ENCODE measurements around the gene ZBP1. TPM values are rescaled to one million over a fixed set of nuclear protein-coding genes. Genes with fewer than 3 reads are reported as not detected.
A peak's percentile ranks its signal among the peaks of the same experiment; 100 is the strongest.

The ZBP1 gene
- total RNA-seq, 1 experiment from 2014 or later = 2.9 TPM

GRCh38 chr20:57613481-57613921 lies 6.7 kb downstream of the ZBP1 start:
- Histone ChIP-seq H3K79me2 (ENCODE audit: low read length) (no peaks in the 10 kb centered on the region), H3K4me1 (ENCODE audit: low read length) (peaks cover 21% of the 10 kb centered on the region), H3K36me3 (ENCODE audit: insufficient read depth, low read length) (no peaks in the 10 kb centered on the region), H3K27me3 (ENCODE audit: low read length) (no peaks in the 10 kb centered on the region; the same call in 1 of the 2 replicates), H3K9me3 (ENCODE audit: low read length) (no peaks in the 10 kb centered on the region), H3K27ac (ENCODE audit: low read length) (no peak overlapping the region), H3K4me3 (ENCODE audit: low read length) (peak overlapping the region; percentile 9; the same call in 1 of the 2 replicates), H3K4me2 (ENCODE audit: low read depth, low read length, poor library complexity, severe bottlenecking) (peak overlapping the region; percentile 38), H3K9me2 (replicated peaks; ENCODE audit: insufficient read depth, low read length) (no peaks in the 10 kb centered on the region), H2AFZ (ENCODE audit: low read length) (no peak overlapping the region), H4K20me1 (ENCODE audit: insufficient read depth, low read depth, low read length) (no peaks in the 10 kb centered on the region), H3K9ac (ENCODE audit: low read length) (no peak overlapping the region)
- DNase-seq = no peak

GRCh38 chr20:57612916-57613315 lies 7.3 kb downstream of the ZBP1 start:
- H4K20me1 ChIP-seq (ENCODE audit: insufficient read depth, low read depth, low read length) = no peaks in the 10 kb centered on the region
- H3K36me3 ChIP-seq (ENCODE audit: insufficient read depth, low read length) = no peaks in the 10 kb centered on the region
- no peaks in the 10 kb centered on the region for H3K27me3 ChIP-seq (ENCODE audit: low read length)
- no peaks in the 10 kb centered on the region for H3K9me2 ChIP-seq (replicated peaks; ENCODE audit: insufficient read depth, low read length)
- DNase-seq = no peak
- H3K4me3 ChIP-seq (ENCODE audit: low read length) = no peak overlapping the region
- no peaks in the 10 kb centered on the region for H3K79me2 ChIP-seq (ENCODE audit: low read length)
- H3K4me1 ChIP-seq (ENCODE audit: low read length) = peaks cover 16% of the 10 kb centered on the region
- H3K27ac ChIP-seq (ENCODE audit: low read length) = no peak overlapping the region
- H3K9me3 ChIP-seq (ENCODE audit: low read length) = no peaks in the 10 kb centered on the region
- H2AFZ ChIP-seq (ENCODE audit: low read length) = no peak overlapping the region
- H3K4me2 ChIP-seq (ENCODE audit: low read depth, low read length, poor library complexity, severe bottlenecking) = no peak overlapping the region
- H3K9ac ChIP-seq (ENCODE audit: low read length) = no peak overlapping the region

- Histone ChIP-seq H3K4me1 (ENCODE audit: low read length) (peaks cover 17% of the 10 kb centered on the region), H3K79me2 (ENCODE audit: low read length) (no peaks in the 10 kb centered on the region), H3K9ac (ENCODE audit: low read length) (no peak overlapping the region), H3K9me3 (ENCODE audit: low read length) (no peaks in the 10 kb centered on the region), H3K27ac (ENCODE audit: low read length) (no peak overlapping the region), H4K20me1 (ENCODE audit: insufficient read depth, low read depth, low read length) (no peaks in the 10 kb centered on the region), H3K27me3 (ENCODE audit: low read length) (no peaks in the 10 kb centered on the region), H2AFZ (ENCODE audit: low read length) (no peak overlapping the region), H3K4me3 (ENCODE audit: low read length) (no peak overlapping the region), H3K4me2 (ENCODE audit: low read depth, low read length, poor library complexity, severe bottlenecking) (no peak overlapping the region), H3K36me3 (ENCODE audit: insufficient read depth, low read length) (no peaks in the 10 kb centered on the region), H3K9me2 (replicated peaks; ENCODE audit: insufficient read depth, low read length) (no peaks in the 10 kb centered on the region)
- DNase-seq = no peak
These were observed 7.8 kb downstream of the ZBP1 start for GRCh38 chr20:57612436-57612835.

GRCh38 chr20:57611586-57612311 lies 8.5 kb downstream of the ZBP1 start:
- H3K9ac ChIP-seq (ENCODE audit: low read length) = no peak overlapping the region
- no peaks in the 10 kb centered on the region for H4K20me1 ChIP-seq (ENCODE audit: insufficient read depth, low read depth, low read length)
- DNase-seq = no peak
- no peaks in the 10 kb centered on the region for H3K36me3 ChIP-seq (ENCODE audit: insufficient read depth, low read length)
- no peak overlapping the region for H3K4me2 ChIP-seq (ENCODE audit: low read depth, low read length, poor library complexity, severe bottlenecking)
- H3K9me2 ChIP-seq (replicated peaks; ENCODE audit: insufficient read depth, low read length) = no peaks in the 10 kb centered on the region
- no peak overlapping the region for H3K4me3 ChIP-seq (ENCODE audit: low read length)
- H3K27ac ChIP-seq (ENCODE audit: low read length) = no peak overlapping the region
- H2AFZ ChIP-seq (ENCODE audit: low read length) = no peak overlapping the region
- H3K27me3 ChIP-seq (ENCODE audit: low read length) = no peaks in the 10 kb centered on the region
- peaks cover 17% of the 10 kb centered on the region for H3K4me1 ChIP-seq (ENCODE audit: low read length)
- H3K79me2 ChIP-seq (ENCODE audit: low read length) = no peaks in the 10 kb centered on the region
- no peaks in the 10 kb centered on the region for H3K9me3 ChIP-seq (ENCODE audit: low read length)

GRCh38 chr20:57610261-57610952 lies 9.8 kb downstream of the ZBP1 start:
- Histone ChIP-seq H3K4me3 (ENCODE audit: low read length) (no peak overlapping the region), H4K20me1 (ENCODE audit: insufficient read depth, low read depth, low read length) (no peaks in the 10 kb centered on the region), H3K9me2 (replicated peaks; ENCODE audit: insufficient read depth, low read length) (no peaks in the 10 kb centered on the region), H3K4me1 (ENCODE audit: low read length) (peaks cover 17% of the 10 kb centered on the region), H3K36me3 (ENCODE audit: insufficient read depth, low read length) (no peaks in the 10 kb centered on the region), H3K27ac (ENCODE audit: low read length) (no peak overlapping the region), H2AFZ (ENCODE audit: low read length) (no peak overlapping the region), H3K79me2 (ENCODE audit: low read length) (no peaks in the 10 kb centered on the region), H3K4me2 (ENCODE audit: low read depth, low read length, poor library complexity, severe bottlenecking) (no peak overlapping the region), H3K27me3 (ENCODE audit: low read length) (no peaks in the 10 kb centered on the region), H3K9ac (ENCODE audit: low read length) (no peak overlapping the region), H3K9me3 (ENCODE audit: low read length) (no peaks in the 10 kb centered on the region)
- no peak for DNase-seq

- Histone ChIP-seq H3K9me3 (ENCODE audit: low read length) (no peaks in the 10 kb centered on the region), H3K4me1 (ENCODE audit: low read length) (peaks cover 17% of the 10 kb centered on the region), H3K9me2 (replicated peaks; ENCODE audit: insufficient read depth, low read length) (no peaks in the 10 kb centered on the region), H4K20me1 (ENCODE audit: insufficient read depth, low read depth, low read length) (no peaks in the 10 kb centered on the region), H3K27ac (ENCODE audit: low read length) (no peak overlapping the region), H3K4me2 (ENCODE audit: low read depth, low read length, poor library complexity, severe bottlenecking) (no peak overlapping the region), H2AFZ (ENCODE audit: low read length) (no peak overlapping the region), H3K27me3 (ENCODE audit: low read length) (no peaks in the 10 kb centered on the region), H3K36me3 (ENCODE audit: insufficient read depth, low read length) (no peaks in the 10 kb centered on the region), H3K79me2 (ENCODE audit: low read length) (no peaks in the 10 kb centered on the region), H3K4me3 (ENCODE audit: low read length) (no peak overlapping the region), H3K9ac (ENCODE audit: low read length) (no peak overlapping the region)
- no peak for DNase-seq
These were observed 10.4 kb downstream of the ZBP1 start for GRCh38 chr20:57609842-57610167.

- H3K4me2 ChIP-seq (ENCODE audit: low read depth, low read length, poor library complexity, severe bottlenecking) = no peak overlapping the region
- H3K36me3 ChIP-seq (ENCODE audit: insufficient read depth, low read length) = no peaks in the 10 kb centered on the region
- no peak for DNase-seq
- no peaks in the 10 kb centered on the region for H3K79me2 ChIP-seq (ENCODE audit: low read length)
- peaks cover 17% of the 10 kb centered on the region for H3K4me1 ChIP-seq (ENCODE audit: low read length)
- no peaks in the 10 kb centered on the region for H3K9me3 ChIP-seq (ENCODE audit: low read length)
- no peaks in the 10 kb centered on the region for H3K27me3 ChIP-seq (ENCODE audit: low read length)
- H2AFZ ChIP-seq (ENCODE audit: low read length) = no peak overlapping the region
- no peak overlapping the region for H3K4me3 ChIP-seq (ENCODE audit: low read length)
- no peak overlapping the region for H3K27ac ChIP-seq (ENCODE audit: low read length)
- H4K20me1 ChIP-seq (ENCODE audit: insufficient read depth, low read depth, low read length) = no peaks in the 10 kb centered on the region
- H3K9me2 ChIP-seq (replicated peaks; ENCODE audit: insufficient read depth, low read length) = no peaks in the 10 kb centered on the region
- H3K9ac ChIP-seq (ENCODE audit: low read length) = no peak overlapping the region
These were observed 11.0 kb downstream of the ZBP1 start for GRCh38 chr20:57609086-57609841.

GRCh38 chr20:57608516-57608915 lies 11.7 kb downstream of the ZBP1 start:
- H3K27ac ChIP-seq (ENCODE audit: low read length) = no peak overlapping the region
- no peak overlapping the region for H3K4me2 ChIP-seq (ENCODE audit: low read depth, low read length, poor library complexity, severe bottlenecking)
- no peaks in the 10 kb centered on the region for H3K27me3 ChIP-seq (ENCODE audit: low read length)
- H3K4me1 ChIP-seq (ENCODE audit: low read length) = peaks cover 14% of the 10 kb centered on the region
- H3K79me2 ChIP-seq (ENCODE audit: low read length) = no peaks in the 10 kb centered on the region
- H3K9ac ChIP-seq (ENCODE audit: low read length) = no peak overlapping the region
- no peak overlapping the region for H2AFZ ChIP-seq (ENCODE audit: low read length)
- no peaks in the 10 kb centered on the region for H4K20me1 ChIP-seq (ENCODE audit: insufficient read depth, low read depth, low read length)
- DNase-seq = no peak
- no peaks in the 10 kb centered on the region for H3K36me3 ChIP-seq (ENCODE audit: insufficient read depth, low read length)
- no peak overlapping the region for H3K4me3 ChIP-seq (ENCODE audit: low read length)
- H3K9me2 ChIP-seq (replicated peaks; ENCODE audit: insufficient read depth, low read length) = no peaks in the 10 kb centered on the region
- H3K9me3 ChIP-seq (ENCODE audit: low read length) = no peaks in the 10 kb centered on the region
